22Rv1 (cell line): ENCODE data around the gene CCT6A.

Experiments used
- CTCF ChIP-seq: fragments of 450-650 bp; IDR thresholded peaks from 2 replicates; pipeline ENCODE4 v1.5.1; 2017; ENCODE audit warnings: mild to moderate bottlenecking
- ZFX ChIP-seq: fragments of 450-650 bp; IDR thresholded peaks from 2 replicates; pipeline ENCODE4 v1.6.1; 2017; ENCODE audit warnings: antibody characterized with exemption, borderline replicate concordance

DNA sequence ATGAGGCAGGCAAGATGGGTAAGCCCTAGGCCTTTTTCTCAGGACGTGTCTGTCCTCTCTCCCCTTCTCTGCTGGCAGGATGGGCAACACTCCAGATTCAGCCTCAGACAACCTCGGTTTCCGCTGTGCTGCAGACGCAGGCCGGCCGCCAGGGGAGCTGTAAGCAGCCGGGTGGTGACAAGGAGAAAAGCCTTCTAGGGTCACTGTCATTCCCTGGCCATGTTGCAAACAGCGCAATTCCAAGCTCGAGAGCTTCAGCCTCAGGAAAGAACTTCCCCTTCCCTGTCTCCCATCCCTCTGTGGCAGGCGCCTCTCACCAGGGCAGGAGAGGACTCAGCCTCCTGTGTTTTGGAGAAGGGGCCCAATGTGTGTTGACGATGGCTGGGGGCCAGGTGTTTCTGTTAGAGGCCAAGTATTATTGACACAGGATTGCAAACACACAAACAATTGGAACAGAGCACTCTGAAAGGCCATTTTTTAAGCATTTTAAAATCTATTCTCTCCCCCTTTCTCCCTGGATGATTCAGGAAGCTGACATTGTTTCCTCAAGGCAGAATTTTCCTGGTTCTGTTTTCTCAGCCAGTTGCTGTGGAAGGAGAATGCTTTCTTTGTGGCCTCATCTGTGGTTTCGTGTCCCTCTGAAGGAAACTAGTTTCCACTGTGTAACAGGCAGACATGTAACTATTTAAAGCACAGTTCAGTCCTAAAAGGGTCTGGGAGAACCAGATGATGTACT is 28.1 kb downstream of the CCT6A start:
- TF ChIP-seq CTCF (peak; percentile 99), ZFX (no peak)
